ENCODE data around the gene MAD1L1. TPM values are rescaled to one million over a fixed set of nuclear protein-coding genes. Genes with fewer than 3 reads are reported as not detected.

MAD1L1 gene
- total and polyA plus RNA-seq, 2 of the 13 experiments (the other 11 are each of a cell fraction or from before 2014, with no cell fraction given) = 17.4 to 64.7 TPM

- FAIRE-seq (no peak), ATAC-seq (no peak), DNase-seq (ENCODE audit: low spot score) (no peak)
- H3K9ac ChIP-seq (ENCODE audit: insufficient read depth, low read depth, low read length) = no peak overlapping the region
- in situ Hi-C loops (cut with HindIII; ENCODE audit: extremely low pct_ligation_motif_present, low pct_unique_long_range_greater_than_20kb) (no loop called here), intact Hi-C loops (cut with micrococcal nuclease; ENCODE audit: unreplicated experiment) (loop anchor here (5.0 to 10.0 kb wide), 2 partner anchors 45 to 88 kb away; no protein-coding TSS in a partner anchor)
- POLR2A ChIA-PET = no interaction called here
- peaks cover 0 to 1% of the 10 kb centered on the region in 2 experiments; a peak in 2 of 5 replicates for H3K36me3 ChIP-seq (replicated peaks in 1 of 2; ENCODE audit: control insufficient read depth in 1 of 2, insufficient read depth in 2 of 2, low read length in 2 of 2)
- H3K79me2 ChIP-seq (ENCODE audit: insufficient read depth, low read length) = peaks cover 6% of the 10 kb centered on the region
- H3K4me3 ChIP-seq (replicated peaks in 1 of 3; ENCODE audit: insufficient read depth in 1 of 3, low read depth in 2 of 3, low read length in 3 of 3) = no peak overlapping the region
- H2AFZ ChIP-seq (ENCODE audit: low read length) = no peak overlapping the region
- no peaks in the 10 kb centered on the region for H3K27me3 ChIP-seq (ENCODE audit: control insufficient read depth in 1 of 2, insufficient read depth in 2 of 2, low read length in 2 of 2)
- no peaks in the 10 kb centered on the region for H3K9me3 ChIP-seq (ENCODE audit: low read length)
- peaks cover 53% of the 10 kb centered on the region for H3K4me1 ChIP-seq (ENCODE audit: insufficient read depth, low read length)
- BruUV-seq (replicated peaks) = no TSS peak
- TF ChIP-seq EHMT2 (IDR thresholded peaks at IDR 0.05; ENCODE audit: borderline replicate concordance, low read depth, low read length) (no peak), HHEX (CRISPR knock-in tag; IDR thresholded peaks at IDR 0.05) (no peak), ZBTB33 (CRISPR knock-in tag; IDR thresholded peaks at IDR 0.05) (peak; percentile 67), SRSF1 (optimal IDR thresholded peaks at IDR 0.05; ENCODE audit: low read depth, low read length) (no peak), E2F1 (CRISPR knock-in tag; IDR thresholded peaks at IDR 0.05) (no peak)
- H3K4me2 ChIP-seq (ENCODE audit: low read depth, low read length) = no peak overlapping the region
- peak overlapping the region; percentile 92 for H3K27ac ChIP-seq (ENCODE audit: extremely low read length, insufficient read depth, low read length)
- no peaks in the 10 kb centered on the region for H4K20me1 ChIP-seq (ENCODE audit: insufficient read depth, low read length)
- WGBS (ENCODE audit: low lambda C conversion rate) = 96% methylated on average over 20 of the region's 20 CpGs
- CTCF ChIA-PET (ENCODE audit: low intra/inter-chr PET ratio, low total read pairs) = no interaction called here
Observed at GRCh38 chr7:2109251-2109872, 123.4 kb downstream of the MAD1L1 start.

Data from HepG2 (cell line).